IPS-18c (cell line): Measurements from ENCODE around the gene RIMBP3C.
"Not testable (repeated sequence)": the region's sequence is repeated elsewhere in the genome, so short reads cannot be mapped to it uniquely, and the experiment has no call there.

ENCODE experiments used
- H3K4me3 ChIP-seq: 2 replicates; pipeline ENCODE4 v1.7.0; 2013; ENCODE audit warnings: low read depth, mild to moderate bottlenecking, low read length, moderate library complexity; ENCODE audit not compliant: insufficient read depth
- H3K9me3 ChIP-seq: one replicate; pipeline ENCODE4 v1.6.1; 2013; ENCODE audit warnings: mild to moderate bottlenecking, low read length, moderate library complexity; ENCODE audit not compliant: control insufficient read depth, insufficient read depth

RIMBP3C gene

GRCh38 chr22:21549558-21549957, 1.7 kb downstream of the RIMBP3C start:
- H3K9me3 ChIP-seq, H3K4me3 ChIP-seq: not testable (repeated sequence)

- H3K9me3 ChIP-seq: not testable (repeated sequence)
Measured at GRCh38 chr22:21544432-21545322, 6.6 kb downstream of the RIMBP3C start.

GRCh38 chr22:21539862-21540261, 11.4 kb downstream of the RIMBP3C start:
- not testable (repeated sequence) for H3K4me3 ChIP-seq, H3K9me3 ChIP-seq

More at GRCh38 chr22:21544432-21545322, 6.6 kb downstream of the RIMBP3C start:
- not testable (repeated sequence) for H3K4me3 ChIP-seq

GRCh38 chr22:21532863-21533648, 18.2 kb downstream of the RIMBP3C start:
- H3K9me3 ChIP-seq: not testable (repeated sequence)

GRCh38 chr22:21531525-21531924, 19.7 kb downstream of the RIMBP3C start:
- not testable (repeated sequence) for H3K4me3 ChIP-seq, H3K9me3 ChIP-seq

More at GRCh38 chr22:21532863-21533648, 18.2 kb downstream of the RIMBP3C start:
- not testable (repeated sequence) for H3K4me3 ChIP-seq

GRCh38 chr22:21526705-21527500, 24.4 kb downstream of the RIMBP3C start:
- H3K4me3 ChIP-seq, H3K9me3 ChIP-seq: not testable (repeated sequence)

- H3K9me3 ChIP-seq, H3K4me3 ChIP-seq: not testable (repeated sequence)
Measured at GRCh38 chr22:21516970-21517764, 34.1 kb downstream of the RIMBP3C start.

GRCh38 chr22:21516522-21516921, 34.7 kb downstream of the RIMBP3C start:
- H3K4me3 ChIP-seq, H3K9me3 ChIP-seq: not testable (repeated sequence)

- H3K4me3 ChIP-seq, H3K9me3 ChIP-seq: not testable (repeated sequence)
Measured at GRCh38 chr22:21515234-21515633, 36.0 kb downstream of the RIMBP3C start.

- not testable (repeated sequence) for H3K9me3 ChIP-seq, H3K4me3 ChIP-seq
Measured at GRCh38 chr22:21514117-21514516, 37.1 kb downstream of the RIMBP3C start.

GRCh38 chr22:21512022-21512421, 39.2 kb downstream of the RIMBP3C start:
- not testable (repeated sequence) for H3K9me3 ChIP-seq, H3K4me3 ChIP-seq

GRCh38 chr22:21510397-21510796, 40.9 kb downstream of the RIMBP3C start:
- H3K4me3 ChIP-seq, H3K9me3 ChIP-seq: not testable (repeated sequence)

GRCh38 chr22:21499623-21500506, 51.4 kb downstream of the RIMBP3C start:
- not testable (repeated sequence) for H3K4me3 ChIP-seq, H3K9me3 ChIP-seq

- not testable (repeated sequence) for H3K4me3 ChIP-seq, H3K9me3 ChIP-seq
Measured at GRCh38 chr22:21498489-21498888, 52.8 kb downstream of the RIMBP3C start.

GRCh38 chr22:21497984-21498383, 53.3 kb downstream of the RIMBP3C start:
- H3K4me3 ChIP-seq, H3K9me3 ChIP-seq: not testable (repeated sequence)
